Activated CD8-positive, alpha-beta T cell treated with anti-CD3 and anti-CD28 coated beads for 36 hours (primary cell): ENCODE results near the gene NACC1. TPM values are rescaled to one million over a fixed set of nuclear protein-coding genes. Genes with fewer than 3 reads are reported as not detected.

Experiments used
- ATAC-seq: fragments of 200-7000 bp; cut with Tn5 transposase; one replicate; pipeline ENCODE4 v1.10.0; 2021; ENCODE audit warnings: mild to moderate bottlenecking, moderate library complexity
- CTCF ChIA-PET: fragments of 350-600 bp; sonication (Branson Sonifier 250); formaldehyde crosslinking; loops from one replicate; lab custom pipeline; 2021; ENCODE audit warnings: antibody characterized with exemption; lab: Charles Lee
- POLR2A ChIA-PET: fragments of 350-600 bp; sonication (Branson Sonifier 250); formaldehyde crosslinking; loops from one replicate; lab custom pipeline; 2021; ENCODE audit warnings: antibody characterized with exemption; lab: Charles Lee
- DNase-seq: peaks from one replicate; pipeline ENCODE4 v3.0.0-alpha.2; 2020
- H3K27ac Mint-ChIP-seq: one replicate; pipeline ENCODE4 v1.8.0; 2021; ENCODE audit warnings: mild to moderate bottlenecking, mixed read lengths
- H3K27me3 Mint-ChIP-seq: one replicate; pipeline ENCODE4 v1.8.0; 2021; ENCODE audit warnings: mixed read lengths
- H3K36me3 Mint-ChIP-seq: one replicate; pipeline ENCODE4 v1.8.0; 2021; ENCODE audit warnings: low read depth, mixed read lengths
- H3K4me1 Mint-ChIP-seq: one replicate; pipeline ENCODE4 v1.8.0; 2021; ENCODE audit warnings: low read depth, mixed read lengths
- H3K4me3 Mint-ChIP-seq: one replicate; pipeline ENCODE4 v1.8.0; 2021; ENCODE audit warnings: mild to moderate bottlenecking, moderate library complexity, mixed read lengths
- H3K9me3 Mint-ChIP-seq: one replicate; pipeline ENCODE4 v1.8.0; 2021; ENCODE audit warnings: mixed read lengths
- CTCF ChIP-seq: fragments of 200-600 bp; IDR thresholded peaks from one replicate; pipeline ENCODE4 v1.8.0; 2022; ENCODE audit warnings: antibody characterized with exemption, mild to moderate bottlenecking
- intact Hi-C: fragments of 100-400 bp; cut with micrococcal nuclease; formaldehyde crosslinking; loops from one replicate; pipeline ENCODE4 v1.10.0; 2022
- total RNA-seq, 2 experiments: library from RNA; stranded (reverse); gene quantifications; one replicate each; pipeline ENCODE4 v1.2.3, GENCODE V29; 2021

NACC1 gene
- total RNA-seq, 2 experiments from 2014 or later, result 73.8 to 87.5 TPM

GRCh38 chr19:13102416-13102665 is 15.7 kb upstream of the NACC1 start:
- Mint-ChIP-seq H3K36me3 (peaks cover 11% of the 10 kb centered on the region), H3K27me3 (peaks cover 14% of the 10 kb centered on the region), H3K4me1 (peaks cover 39% of the 10 kb centered on the region), H3K27ac (no peak overlapping the region), H3K9me3 (no peaks in the 10 kb centered on the region), H3K4me3 (peak overlapping the region; percentile 66)
- ChIA-PET CTCF (interaction anchor here (1.0 to 3.7 kb wide), 4 partner anchors 12 to 137 kb away, joined by 3 to 21 read pairs (median 6); no protein-coding TSS in a partner anchor), POLR2A (interaction anchor here (1.0 to 4.6 kb wide), 3 partner anchors 13 to 137 kb away, joined by 3 to 46 read pairs (median 3); partner anchors contain the start of genes NACC1 and TRMT1)
- DNase-seq (no peak), ATAC-seq (no peak)
- TF ChIP-seq CTCF, result no peak
- intact Hi-C loops, result no loop called here

- H3K4me1 Mint-ChIP-seq, result peaks cover 38% of the 10 kb centered on the region
- TF ChIP-seq CTCF, result no peak
- H3K36me3 Mint-ChIP-seq, result peaks cover 15% of the 10 kb centered on the region
- ATAC-seq (peak; percentile 17), DNase-seq (peak; percentile 45)
- H3K27me3 Mint-ChIP-seq, result peaks cover 10% of the 10 kb centered on the region
- H3K9me3 Mint-ChIP-seq, result no peaks in the 10 kb centered on the region
- H3K4me3 Mint-ChIP-seq, result peak within 1 kb of the TSS; percentile 66
- H3K27ac Mint-ChIP-seq, result peak within 1 kb of the TSS; percentile 69
- ChIA-PET CTCF (interaction anchor here (0.9 to 3.7 kb wide), 8 partner anchors 12 to 160 kb away, joined by 3 to 39 read pairs (median 3); partner anchors contain the start of genes NACC1 and TRMT1), POLR2A (interaction anchor here (0.9 to 4.6 kb wide), 4 partner anchors 13 to 137 kb away, joined by 3 to 46 read pairs (median 7); partner anchors contain the start of genes NACC1 and TRMT1)
- intact Hi-C loops, result no loop called here
These were observed 15.1 kb upstream of the NACC1 start, which contains the start of gene LYL1 for GRCh38 chr19:13102666-13103580. Gene LYL1 (minus strand): TSS chr19:13102858. CDS start chr19:13101171, 1,687 bp downstream.

GRCh38 chr19:13103581-13104359 is 14.3 kb upstream of the NACC1 start:
- CTCF ChIA-PET, result interaction anchor here (0.9 to 3.6 kb wide), 15 partner anchors 9 to 159 kb away, joined by 3 to 39 read pairs (median 3); partner anchors contain the start of genes IER2, NACC1, STX10 and TRMT1
- H3K27ac Mint-ChIP-seq, result peak overlapping the region; percentile 86
- intact Hi-C loops, result no loop called here
- H3K4me3 Mint-ChIP-seq, result peak overlapping the region; percentile 80
- DNase-seq, result no peak
- POLR2A ChIA-PET, result interaction anchor here (0.9 to 4.6 kb wide), 5 partner anchors 12 to 138 kb away, joined by 3 to 46 read pairs (median 8); partner anchors contain the start of genes NACC1 and TRMT1
- TF ChIP-seq CTCF, result no peak
- no peaks in the 10 kb centered on the region for H3K9me3 Mint-ChIP-seq
- peaks cover 31% of the 10 kb centered on the region for H3K4me1 Mint-ChIP-seq
- peaks cover 15% of the 10 kb centered on the region for H3K36me3 Mint-ChIP-seq
- no peak for ATAC-seq
- H3K27me3 Mint-ChIP-seq, result peaks cover 3% of the 10 kb centered on the region

- intact Hi-C loops, result no loop called here
- Mint-ChIP-seq H3K4me3 (peak overlapping the region; percentile 80), H3K4me1 (peaks cover 28% of the 10 kb centered on the region), H3K36me3 (peaks cover 15% of the 10 kb centered on the region), H3K27ac (peak overlapping the region; percentile 86), H3K27me3 (no peaks in the 10 kb centered on the region), H3K9me3 (no peaks in the 10 kb centered on the region)
- peak; percentile 74 for DNase-seq
- CTCF ChIA-PET, result interaction anchor here (0.9 to 3.6 kb wide), 17 partner anchors 10 to 159 kb away, joined by 3 to 39 read pairs (median 3); partner anchors contain the start of genes IER2, NACC1, STX10 and TRMT1
- peak; percentile 63 for ATAC-seq
- TF ChIP-seq CTCF, result peak; percentile 98
- POLR2A ChIA-PET, result interaction anchor here (0.9 to 4.6 kb wide), 5 partner anchors 11 to 139 kb away, joined by 3 to 46 read pairs (median 8); partner anchors contain the start of genes NACC1 and TRMT1
These were observed 13.7 kb upstream of the NACC1 start for GRCh38 chr19:13104360-13104847.
